Left ventricle myocardium superior (tissue), 1 donor: ENCODE measurements around the gene MUC4. TPM values are rescaled to one million over a fixed set of nuclear protein-coding genes. Genes with fewer than 3 reads are reported as not detected.

Source experiments
- ATAC-seq: fragments of 200-7000 bp; cut with Tn5 transposase; one replicate; pipeline ENCODE4 v1.9.1; 2020; ENCODE audit warnings: mild to moderate bottlenecking, moderate library complexity
- DNase-seq: peaks from one replicate; pipeline ENCODE4 v3.0.0-alpha.2; 2020
- intact Hi-C: fragments of 100-400 bp; cut with micrococcal nuclease; formaldehyde crosslinking; loops from one replicate; pipeline ENCODE4 v1.11.0; 2022
- long read RNA-seq: library from polyadenylated mRNA; unstranded; transcript quantifications from one replicate; pipeline ENCODE4 v2.0.0, GENCODE V29; 2021
- total RNA-seq: library from RNA; stranded (reverse); fragmentation: NEBNext Ultra II Directional; extraction: Animal tissue kit (Norgen Biotek cat#: 25700); gene quantifications from one replicate; pipeline ENCODE4 v1.2.1, GENCODE V29; 2021
- donor health status: DM: no; HTN: yes; CAD: no; lungs with severe emphysema.

The MUC4 gene
- not detected for total RNA-seq
- long read RNA-seq, partial matches to known transcripts: 0 of 1 reads
- long read RNA-seq, other reads (novel, unspliced or antisense): 1 of 1 reads

GRCh38 chr3:195811756-195812155 is at the start of gene MUC4:
Gene MUC4, minus strand, starts transcription at chr3:195811929. Its CDS starts 112 bp downstream, at chr3:195811817.
- intact Hi-C loops: no loop called here
- ATAC-seq: no peak
- DNase-seq: no peak

DNA sequence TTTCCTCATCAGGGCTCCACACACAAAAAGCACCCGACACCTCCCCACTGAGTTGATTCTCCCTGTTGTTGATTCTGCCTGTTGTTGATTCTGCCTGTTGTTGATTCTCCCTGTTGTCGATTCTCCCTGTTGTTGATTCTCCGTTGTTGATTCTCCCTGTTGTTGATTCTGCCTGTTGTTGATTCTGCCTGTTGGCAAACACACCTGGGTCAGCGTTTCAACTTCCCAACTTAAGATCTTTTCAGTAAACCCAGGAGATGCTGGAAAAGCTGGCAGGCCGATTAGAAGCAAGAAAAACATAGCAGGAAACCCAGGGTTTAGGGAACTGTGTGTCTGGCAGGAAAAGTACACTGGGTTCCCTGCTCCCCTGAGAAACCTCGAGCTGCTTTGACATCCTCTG is 48.7 kb upstream of the MUC4 start:
- no peak for DNase-seq
- intact Hi-C loops: loop anchor here (5.0 kb wide), 1 partner anchor 37 kb away; no protein-coding TSS in a partner anchor
- ATAC-seq: no peak

DNA sequence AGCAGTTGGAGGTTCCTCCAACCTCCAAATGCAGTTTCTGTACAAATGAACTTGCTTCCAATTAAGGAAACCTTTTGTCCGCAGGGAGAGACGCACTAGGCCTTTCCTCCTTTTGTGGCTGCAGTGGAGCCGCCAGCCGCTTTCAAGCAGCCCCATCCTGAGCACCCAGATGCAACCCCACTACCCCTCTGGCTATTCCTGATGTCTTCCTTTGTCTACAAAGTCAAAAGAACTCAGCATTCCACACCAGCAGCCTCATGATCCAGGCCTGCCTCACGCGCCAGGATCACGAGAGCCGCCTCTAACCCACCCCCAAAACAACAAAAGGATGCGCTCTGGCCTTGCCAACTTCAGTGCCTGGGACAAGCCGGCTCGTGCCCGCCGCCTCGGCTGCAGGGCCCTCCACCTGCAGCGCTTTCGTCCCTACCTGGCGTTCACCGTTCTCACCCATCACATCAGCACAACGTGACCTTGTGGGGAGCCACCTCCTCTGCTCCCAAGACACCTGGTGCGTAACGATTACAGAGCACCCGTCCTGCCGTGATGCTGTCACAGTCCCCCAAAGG is 48.2 kb upstream of the MUC4 start:
- DNase-seq (no peak), ATAC-seq (no peak)
- intact Hi-C loops: loop anchor here (5.0 kb wide), 1 partner anchor 37 kb away; no protein-coding TSS in a partner anchor

GRCh38 chr3:195859061-195859845 is 47.5 kb upstream of the MUC4 start:
- DNase-seq: peak; percentile 78
- intact Hi-C loops: no loop called here
- ATAC-seq: no peak

- intact Hi-C loops: no loop called here
- ATAC-seq: no peak
- DNase-seq: peak; percentile 23
Observed at GRCh38 chr3:195856410-195857084, 44.8 kb upstream of the MUC4 start.

DNA sequence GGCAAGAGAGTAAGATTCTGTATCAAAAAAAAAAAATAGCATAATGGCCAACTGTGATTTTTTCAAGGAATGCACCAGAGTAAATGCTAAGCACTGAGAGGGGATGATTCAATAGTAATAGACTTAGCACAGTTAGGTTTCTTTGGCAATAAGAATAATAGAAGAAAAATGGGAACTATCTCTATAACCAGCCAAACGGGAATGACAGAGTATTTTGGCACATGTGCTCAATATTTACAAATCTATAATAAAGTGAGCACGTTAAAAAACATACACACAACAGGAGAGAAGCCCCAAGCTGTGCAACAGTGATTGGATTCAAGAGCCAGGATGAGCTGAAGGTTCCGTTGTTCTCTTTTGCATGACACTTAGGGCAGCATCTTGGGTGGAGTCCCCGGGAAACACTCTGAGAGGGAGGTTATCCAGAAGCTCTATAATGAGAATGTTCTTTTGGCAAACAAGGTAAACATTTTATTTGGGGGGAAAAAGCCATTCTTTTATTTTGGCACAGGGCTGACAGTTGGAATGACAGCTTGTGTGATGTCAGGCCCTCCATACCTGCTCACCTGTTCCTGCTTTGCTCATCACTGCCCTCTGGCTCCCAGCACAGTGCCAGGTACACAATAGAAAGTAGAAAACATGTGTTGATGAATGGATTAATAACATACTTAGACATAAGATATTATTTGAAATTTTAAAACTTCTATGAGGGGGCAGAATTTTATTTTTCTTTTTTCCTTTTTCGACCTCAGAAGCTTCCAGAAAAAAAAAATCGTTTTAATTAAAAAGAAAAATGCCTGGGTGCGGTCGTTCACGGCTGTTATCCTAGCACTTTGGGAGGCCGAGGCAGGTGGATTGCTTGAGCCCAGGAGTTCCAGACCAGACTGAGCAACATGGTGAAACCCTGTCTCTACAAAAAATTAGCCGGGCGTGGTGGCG is 44.0 kb upstream of the MUC4 start:
- intact Hi-C loops: no loop called here
- no peak for ATAC-seq

DNA sequence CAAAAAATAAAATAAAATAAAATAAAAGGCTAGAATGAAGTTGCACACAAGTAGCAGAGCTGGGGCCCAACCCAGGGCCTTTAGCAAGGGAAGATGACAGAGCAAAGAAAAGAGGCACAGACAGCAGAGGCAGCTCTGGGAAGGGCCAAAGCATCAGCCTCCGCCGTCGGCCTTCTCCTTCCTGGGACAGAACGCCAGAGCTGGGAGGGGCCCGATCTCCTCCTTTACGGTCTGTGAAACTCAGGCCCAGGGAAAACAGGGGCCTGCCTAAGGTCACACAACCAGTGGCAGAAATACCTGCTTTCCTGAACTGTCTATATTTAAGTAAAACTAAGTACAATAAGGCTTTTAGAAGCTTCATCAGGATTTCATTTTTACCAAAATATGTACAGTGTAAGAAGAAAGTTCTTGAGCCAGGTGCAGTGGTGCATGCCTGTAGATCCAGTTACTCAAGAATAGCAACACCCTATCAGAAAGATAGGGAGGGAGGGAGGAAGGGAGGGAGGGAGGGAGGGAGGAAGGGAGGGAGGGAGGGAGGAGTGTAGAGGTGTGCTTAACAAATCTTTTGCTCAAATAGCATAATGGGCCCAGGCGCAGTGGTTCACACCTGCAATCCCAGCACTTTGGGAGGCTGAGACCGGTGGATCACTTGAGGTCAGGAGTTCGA is 43.0 kb upstream of the MUC4 start:
- intact Hi-C loops: no loop called here

More for the DNA sequence above, 44.0 kb upstream of the MUC4 start:
- no peak for DNase-seq

DNA sequence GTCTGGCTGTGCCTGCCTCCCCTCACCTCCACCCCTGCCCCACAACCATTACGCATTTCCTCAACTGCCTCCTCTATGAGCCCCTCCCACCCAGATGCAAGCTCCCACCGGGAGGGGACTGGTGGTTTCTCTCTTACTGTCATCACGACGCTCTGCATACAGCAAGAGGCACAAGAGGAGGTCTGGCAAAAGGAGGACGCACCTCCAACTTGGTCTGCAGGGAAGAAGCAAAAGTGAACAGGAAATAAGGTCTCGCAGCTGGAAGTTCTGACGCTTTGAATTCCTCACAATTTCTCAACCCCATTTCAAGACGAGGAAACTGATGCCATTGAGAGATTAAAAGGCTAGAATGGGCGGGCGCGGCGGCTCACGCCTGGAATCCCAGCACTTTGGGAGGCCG is 42.3 kb upstream of the MUC4 start:
- DNase-seq (no peak), ATAC-seq (no peak)
- intact Hi-C loops: no loop called here

More for the DNA sequence above, 43.0 kb upstream of the MUC4 start:
- DNase-seq: peak; percentile 17
- no peak for ATAC-seq

DNA sequence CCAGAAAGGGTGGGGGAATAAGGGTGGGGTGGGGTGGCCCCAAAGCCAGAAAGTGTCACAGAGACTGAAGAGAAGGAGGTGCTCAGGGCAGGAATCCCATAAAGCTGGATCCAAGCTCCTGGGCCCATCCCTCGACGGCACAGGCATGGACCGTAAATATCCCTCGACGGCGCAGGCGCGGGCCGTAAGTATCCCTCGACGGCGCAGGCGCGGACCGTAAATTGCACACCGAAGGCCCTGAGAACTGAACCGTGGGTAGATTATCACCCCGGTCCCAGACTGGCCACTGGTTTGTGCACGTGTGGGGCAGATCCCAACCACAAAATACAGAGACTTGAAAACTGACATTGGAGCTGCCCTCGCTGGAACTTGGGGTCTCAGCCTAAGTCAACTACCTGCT is 41.3 kb upstream of the MUC4 start:
- DNase-seq (peak; percentile 8), ATAC-seq (no peak)
- intact Hi-C loops: no loop called here

GRCh38 chr3:195850857-195851543 is 39.3 kb upstream of the MUC4 start:
- intact Hi-C loops: no loop called here
- ATAC-seq (peak; percentile 92), DNase-seq (peak; percentile 78)

DNA sequence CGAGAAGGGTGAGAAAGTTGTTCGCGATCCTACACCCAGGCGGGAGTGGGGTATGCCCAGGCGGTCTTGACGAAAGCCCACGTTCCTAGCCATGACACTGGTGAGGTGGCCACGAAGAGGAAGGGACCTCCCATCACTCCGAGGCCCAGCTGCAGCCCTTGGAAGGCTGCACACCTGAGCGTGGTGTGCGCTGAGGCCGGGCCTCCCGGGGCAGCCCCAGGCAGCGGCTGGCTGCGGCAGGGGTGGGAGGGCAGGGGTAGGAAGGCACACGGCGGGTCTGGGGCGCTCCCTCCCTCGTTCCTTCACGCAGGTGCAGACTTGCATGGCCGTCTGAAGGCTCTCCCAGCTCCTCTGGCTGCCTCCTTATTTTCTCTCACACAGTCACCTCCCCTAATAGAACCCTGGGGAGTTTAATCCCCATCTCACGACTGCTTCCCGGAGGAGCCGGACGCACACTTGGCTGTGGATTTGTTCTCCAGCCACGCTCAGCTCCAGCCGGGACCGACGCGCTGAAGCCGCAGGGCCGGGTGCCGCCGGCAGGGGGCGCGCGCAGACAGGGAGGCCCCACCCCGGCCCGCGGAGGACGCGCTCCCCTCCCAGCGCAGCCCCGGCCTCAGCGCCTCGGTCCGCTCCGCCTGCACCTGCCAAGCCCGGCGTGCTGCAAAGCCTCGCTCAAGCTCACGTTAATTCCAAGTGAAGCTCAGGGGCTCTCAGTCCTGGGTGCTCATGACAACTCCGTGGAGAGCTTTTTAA is 37.8 kb upstream of the MUC4 start:
- ATAC-seq (peak; percentile 8), DNase-seq (peak; percentile 17)
- intact Hi-C loops: no loop called here

- no peak for DNase-seq
- intact Hi-C loops: no loop called here
- no peak for ATAC-seq
Observed at GRCh38 chr3:195847055-195847950, 35.6 kb upstream of the MUC4 start.

- no peak for ATAC-seq
- intact Hi-C loops: no loop called here
- no peak for DNase-seq
Observed at GRCh38 chr3:195845483-195845882, 33.8 kb upstream of the MUC4 start.

- intact Hi-C loops: no loop called here
- ATAC-seq (no peak), DNase-seq (no peak)
Observed at GRCh38 chr3:195844671-195845218, 33.0 kb upstream of the MUC4 start.

- intact Hi-C loops: no loop called here
- ATAC-seq (no peak), DNase-seq (no peak)
Observed at GRCh38 chr3:195839260-195840010, 27.7 kb upstream of the MUC4 start.
